Gastroesophageal sphincter (tissue), 3 donors: ENCODE data around the gene FOXJ3.

Experiments
- CTCF ChIP-seq, 4 experiments: fragments of 200-600 bp in 2 of 4; fragments of 450-650 bp in 2 of 4; sonication (generic) in 1 of 4; IDR thresholded peaks; one replicate each; pipeline ENCODE4 v1.5.1; 2017 to 2019; ENCODE audit warnings: antibody characterized with exemption in 4 of 4, mild to moderate bottlenecking in 2 of 4, moderate library complexity in 2 of 4
- POLR2AphosphoS5 ChIP-seq: sonication (generic); formaldehyde crosslinking; IDR thresholded peaks from one replicate; pipeline ENCODE4 v1.6.1; 2017; ENCODE audit warnings: antibody characterized with exemption

- TF ChIP-seq CTCF (IDR thresholded peaks at IDR 0.05) (no peak), POLR2AphosphoS5 (no peak)
These were observed 201.6 kb downstream of the FOXJ3 start for GRCh38 chr1:42133390-42133789.
